GM18519 (cell line): ENCODE results near the gene BCKDHA.
"Not testable (repeated sequence)": the region's sequence is repeated elsewhere in the genome, so short reads cannot be mapped to it uniquely, and the experiment has no call there.

ENCODE experiments used
- ATAC-seq: cut with Tn5 transposase; IDR thresholded peaks from one replicate; pipeline ENCODE4 v1.9.1; 2021; ENCODE audit warnings: mild to moderate bottlenecking, moderate library complexity; ENCODE audit not compliant: unreplicated experiment, low FRiP score

BCKDHA gene

DNA sequence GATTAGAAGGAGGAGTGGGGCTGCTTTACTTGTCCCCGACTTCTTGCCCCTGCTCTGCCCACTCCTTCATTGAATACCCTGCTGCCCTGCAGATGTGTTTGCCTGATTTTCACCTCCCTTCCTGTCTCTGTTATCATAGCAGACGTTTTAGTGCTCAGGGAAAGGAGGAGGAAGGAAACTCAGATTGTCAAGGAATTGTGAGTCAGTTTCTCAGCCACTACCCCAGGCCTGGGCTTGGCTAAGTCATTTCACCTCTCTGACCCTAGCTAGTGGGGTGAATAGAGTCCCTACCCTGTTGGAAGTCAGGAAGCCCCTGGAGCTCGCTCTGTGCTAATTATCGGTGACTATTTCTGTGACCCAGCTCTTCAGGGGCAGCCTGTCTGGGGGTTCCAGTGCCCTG is 3.9 kb downstream of the BCKDHA start:
- ATAC-seq = no peak

DNA sequence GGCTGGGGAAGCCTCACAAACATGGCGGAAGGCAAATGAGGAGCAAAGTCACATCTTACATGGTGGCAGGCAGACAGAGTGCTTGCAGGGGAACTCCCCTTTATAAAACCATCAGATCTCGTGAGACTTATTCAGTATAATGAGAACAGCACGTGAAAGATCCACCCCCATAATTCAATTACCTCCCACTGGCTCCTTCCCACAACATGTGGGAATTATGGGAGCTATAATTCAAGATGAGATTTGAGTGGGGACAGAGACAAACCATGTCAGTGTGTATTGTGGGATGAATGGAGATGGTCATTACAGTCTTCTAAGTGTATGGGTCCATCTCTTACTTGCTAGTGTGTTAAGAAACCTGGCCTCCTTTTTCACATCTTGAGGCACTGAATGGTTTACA is 4.4 kb downstream of the BCKDHA start:
- no peak for ATAC-seq

DNA sequence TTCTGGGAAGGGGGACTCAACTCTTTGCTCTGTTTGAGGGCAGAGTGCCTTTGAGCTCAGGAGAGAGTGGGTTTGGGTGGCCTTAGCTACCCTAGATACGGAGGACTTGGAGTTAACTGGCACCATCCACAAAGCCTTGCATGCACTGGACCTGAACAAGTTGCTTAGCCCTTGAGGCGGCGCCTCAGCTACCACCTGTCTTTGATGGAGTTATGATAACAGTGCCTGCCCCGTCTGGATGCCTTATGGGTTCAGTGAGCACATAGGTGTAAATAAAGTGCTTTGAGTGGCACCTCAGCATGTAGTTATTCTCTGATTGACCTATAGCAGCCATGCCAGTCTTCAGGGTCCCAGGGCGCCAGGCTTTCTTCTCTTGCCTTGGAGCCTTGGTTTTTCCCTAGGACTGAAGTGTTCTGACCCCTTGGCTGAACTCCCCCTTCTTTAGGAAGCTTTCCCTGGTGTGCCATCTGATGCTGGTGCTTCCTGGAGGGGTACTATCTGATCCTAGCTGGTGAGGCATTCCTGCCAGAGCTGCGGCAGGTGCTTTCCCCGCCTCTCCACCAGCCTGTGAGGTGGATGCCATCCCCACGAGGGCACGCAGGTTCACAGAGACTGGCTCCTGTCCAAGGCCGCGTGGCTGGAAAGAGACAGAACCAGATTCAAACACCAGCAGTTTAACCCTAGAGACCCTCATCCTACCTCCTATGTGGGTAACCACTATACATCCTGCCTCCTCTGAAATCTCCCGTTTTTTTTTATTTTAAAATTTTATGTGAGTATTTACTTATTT is 5.8 kb downstream of the BCKDHA start:
- no peak for ATAC-seq

DNA sequence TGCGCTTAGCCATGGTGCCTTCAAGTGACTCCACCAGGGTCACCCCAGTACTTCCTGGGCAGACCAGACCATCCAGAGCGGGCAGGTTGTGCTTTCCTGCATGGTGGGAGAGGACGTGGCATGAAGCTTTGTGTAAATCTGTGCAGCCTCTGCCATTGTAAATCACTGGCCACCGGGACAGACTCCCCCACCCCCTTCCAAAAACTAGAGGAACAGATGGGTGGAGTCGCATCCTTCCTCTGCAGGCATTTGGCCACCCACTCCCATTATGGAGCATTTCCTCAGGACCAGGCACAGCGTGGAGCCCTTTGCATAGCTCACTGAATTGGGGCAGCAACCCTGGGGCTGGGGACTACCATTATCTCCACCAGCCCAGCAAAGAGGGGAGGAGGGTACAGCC is 8.2 kb downstream of the BCKDHA start:
- no peak for ATAC-seq

DNA sequence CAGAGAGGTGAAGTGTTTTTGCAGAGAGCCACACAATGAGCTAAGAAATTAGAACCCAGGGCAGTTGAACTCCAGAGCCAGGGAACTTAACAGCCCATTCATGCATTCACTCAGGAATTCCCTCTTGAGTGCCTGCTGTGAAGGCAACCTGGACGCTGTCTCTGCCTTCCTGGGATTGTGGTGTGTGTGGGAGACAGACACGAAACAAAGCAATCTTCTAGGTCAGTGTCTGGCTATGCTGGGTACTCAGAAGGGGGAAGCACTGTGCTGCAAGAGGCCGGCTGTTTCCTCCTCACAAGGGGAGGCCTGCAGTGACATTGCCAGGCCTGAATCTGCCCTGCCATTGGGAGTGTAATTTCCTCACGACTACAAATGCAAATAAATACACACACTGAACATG is 9.7 kb downstream of the BCKDHA start:
- no peak for ATAC-seq

DNA sequence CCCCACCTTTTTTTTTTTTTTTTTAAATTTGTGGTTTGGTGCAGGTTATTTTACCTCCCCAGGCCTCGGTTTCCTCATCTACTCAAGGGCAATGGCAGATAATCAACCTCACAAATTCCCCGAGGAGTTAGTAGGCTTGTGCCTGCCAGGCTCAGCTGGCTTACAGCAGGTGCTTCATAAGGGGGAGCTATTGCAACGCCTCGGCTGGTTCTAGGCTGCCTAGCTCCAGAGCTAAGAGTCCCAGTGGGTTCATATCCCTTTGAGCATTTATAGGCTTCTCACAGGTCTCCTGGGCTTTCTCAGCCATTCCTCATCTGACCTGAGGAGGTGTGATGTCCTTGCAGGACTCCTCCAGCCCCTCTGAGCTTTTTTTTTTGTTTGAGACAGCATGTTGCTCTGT is 10.6 kb downstream of the BCKDHA start:
- no peak for ATAC-seq

DNA sequence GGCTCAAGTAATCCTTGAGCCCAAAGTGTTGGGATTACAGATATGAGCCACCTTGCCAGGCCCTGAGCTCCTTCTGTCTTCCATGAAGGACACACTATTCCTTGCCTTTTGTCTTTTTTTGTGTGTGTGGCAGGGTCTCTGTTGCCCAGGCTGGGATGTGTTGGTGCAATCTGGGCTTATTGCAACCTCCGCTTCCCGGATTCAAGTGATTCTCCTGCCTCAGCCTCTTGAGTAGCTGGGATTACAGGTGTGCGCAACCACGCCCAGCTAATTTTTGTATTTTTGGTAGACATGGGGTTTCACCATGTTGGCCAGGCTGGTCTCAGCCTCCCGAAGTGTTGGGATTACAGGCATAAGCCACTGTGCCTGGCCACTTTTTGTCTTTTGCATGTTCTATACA is 11.2 kb downstream of the BCKDHA start:
- ATAC-seq = not testable (repeated sequence)

DNA sequence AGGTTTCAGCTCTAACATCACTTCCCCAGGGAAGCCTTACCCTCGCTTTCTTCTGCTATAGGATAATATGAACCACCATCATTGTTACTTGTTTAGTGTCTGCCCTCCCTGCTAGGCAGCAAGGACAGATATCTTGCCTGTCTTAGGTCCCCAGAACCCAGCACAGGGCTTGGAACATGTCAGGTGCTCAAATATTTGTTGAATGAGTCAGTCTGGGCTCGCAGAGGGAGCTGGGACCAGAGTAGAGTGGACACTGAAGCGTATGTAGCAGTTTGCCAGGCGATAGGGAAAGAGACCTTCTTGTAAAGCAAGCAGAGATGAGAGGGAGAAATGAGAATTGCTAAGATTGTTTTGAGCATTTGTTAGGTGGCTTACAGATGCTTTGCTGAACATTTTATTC is 11.7 kb downstream of the BCKDHA start:
- no peak for ATAC-seq

DNA sequence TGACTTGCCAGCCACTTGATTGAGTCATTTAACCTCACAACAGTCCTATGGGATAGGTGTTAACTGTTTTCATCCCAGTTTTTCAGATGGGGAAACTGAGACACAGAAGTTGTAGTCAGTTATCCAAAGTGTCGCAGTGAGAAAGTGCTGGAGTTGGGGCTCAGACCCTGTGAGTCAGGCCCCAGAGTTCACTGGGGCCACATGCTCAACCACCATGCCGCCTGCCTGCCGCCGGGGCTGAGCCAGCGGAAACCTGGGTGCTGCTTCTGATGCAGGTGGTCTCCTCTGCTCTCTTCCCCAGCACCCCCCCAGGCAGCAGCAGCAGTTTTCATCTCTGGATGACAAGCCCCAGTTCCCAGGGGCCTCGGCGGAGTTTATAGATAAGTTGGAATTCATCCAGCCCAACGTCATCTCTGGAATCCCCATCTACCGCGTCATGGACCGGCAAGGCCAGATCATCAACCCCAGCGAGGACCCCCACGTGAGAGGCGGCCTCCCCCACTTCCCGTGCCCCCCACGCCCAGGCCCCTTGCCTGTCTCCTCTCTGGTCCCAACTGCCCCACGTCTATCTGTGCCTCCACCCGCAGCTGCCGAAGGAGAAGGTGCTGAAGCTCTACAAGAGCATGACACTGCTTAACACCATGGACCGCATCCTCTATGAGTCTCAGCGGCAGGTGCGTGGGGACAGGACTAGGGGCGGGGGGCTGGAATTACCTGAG is 12.9 kb downstream of the BCKDHA start:
- ATAC-seq = no peak

DNA sequence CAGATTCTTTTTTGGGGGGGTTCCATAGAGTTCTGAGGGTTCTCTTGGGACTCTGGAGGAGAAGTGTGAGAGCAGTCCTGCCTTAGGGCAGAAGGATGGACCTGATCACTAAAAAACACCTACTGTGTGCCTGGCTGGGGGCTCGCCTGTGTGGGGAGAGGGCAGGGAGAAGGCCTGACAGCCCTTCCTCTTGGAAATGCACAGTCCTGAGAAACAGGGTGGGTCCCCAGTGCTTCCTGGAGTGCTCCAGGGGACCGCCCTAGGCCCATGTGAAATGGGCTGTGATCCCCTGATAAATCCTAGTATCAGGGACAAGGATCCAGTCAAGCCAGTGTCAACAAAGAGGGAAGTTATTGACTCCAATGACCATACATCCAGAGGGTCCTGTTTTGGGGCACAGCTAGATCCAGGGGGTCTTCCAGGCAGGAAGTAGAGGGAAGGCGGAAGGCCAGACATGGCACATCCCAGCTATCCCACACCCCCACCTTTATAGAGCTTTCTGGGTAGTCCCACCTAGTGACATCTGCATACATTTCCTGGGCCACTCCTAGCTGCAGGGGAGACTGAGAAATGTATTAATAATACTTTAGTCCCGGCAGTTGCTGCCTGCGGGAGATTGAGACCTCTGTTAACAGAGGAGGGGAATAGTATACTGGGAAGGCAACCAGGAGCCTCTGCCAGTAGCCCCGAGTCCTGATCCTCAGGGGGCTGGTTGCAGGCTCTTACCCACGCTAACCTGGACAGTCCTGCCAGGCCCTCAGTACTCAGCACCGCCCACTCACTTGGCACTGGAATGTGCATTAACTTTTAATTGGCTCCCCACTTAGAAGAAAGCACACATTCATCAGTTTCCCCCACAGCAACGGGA is 13.7 kb downstream of the BCKDHA start:
- ATAC-seq = no peak

DNA sequence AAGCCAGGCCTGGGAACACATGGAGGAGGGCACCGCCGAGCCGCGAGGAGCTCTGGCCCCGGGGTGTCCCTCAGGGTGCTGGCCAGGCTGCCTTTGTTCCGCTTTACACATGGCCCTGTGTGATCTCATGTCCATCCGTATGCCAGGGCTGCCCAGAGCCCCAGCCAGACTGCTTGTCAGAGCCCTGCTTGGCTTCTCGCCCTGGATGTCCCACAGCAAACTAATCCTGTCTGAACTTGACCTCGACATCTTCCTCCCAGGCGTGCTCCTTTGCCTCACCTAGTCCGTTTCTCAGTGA is 14.3 kb downstream of the BCKDHA start:
- no peak for ATAC-seq

DNA sequence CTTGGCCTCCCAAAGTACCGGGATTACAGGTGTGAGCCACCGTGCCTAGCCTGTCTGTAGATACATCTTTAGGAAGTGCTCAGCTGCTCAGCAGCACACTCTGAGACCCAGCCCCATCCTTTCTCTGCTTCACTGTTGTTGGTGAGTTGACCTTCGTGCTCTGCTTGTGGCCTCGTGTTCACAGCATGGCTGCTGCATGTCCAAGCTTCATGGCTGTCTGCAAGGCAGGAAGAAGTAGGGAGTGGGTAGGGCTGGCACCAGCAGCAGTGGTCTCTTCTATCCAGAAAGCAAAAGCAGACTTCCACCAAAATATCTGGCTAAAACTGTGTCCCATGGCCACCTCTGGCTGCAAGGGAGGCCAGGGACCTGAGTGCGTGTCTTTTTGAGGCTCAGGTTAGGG is 15.3 kb downstream of the BCKDHA start:
- no peak for ATAC-seq

DNA sequence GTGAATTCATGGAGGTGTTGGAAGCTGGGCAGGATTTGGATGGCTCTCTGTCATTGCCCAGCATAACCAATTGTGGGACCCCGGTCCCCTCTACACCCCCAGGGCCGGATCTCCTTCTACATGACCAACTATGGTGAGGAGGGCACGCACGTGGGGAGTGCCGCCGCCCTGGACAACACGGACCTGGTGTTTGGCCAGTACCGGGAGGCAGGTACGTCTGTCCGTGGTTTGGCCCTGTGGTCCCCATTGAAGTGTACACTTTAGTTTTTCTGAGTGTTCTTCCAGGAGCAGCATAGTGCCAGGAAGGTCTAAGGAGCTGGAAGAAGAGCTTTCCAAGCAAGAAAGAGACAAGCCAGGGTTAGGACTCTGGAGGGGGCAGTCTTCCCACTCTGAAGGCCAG is 16.3 kb downstream of the BCKDHA start:
- ATAC-seq = no peak

DNA sequence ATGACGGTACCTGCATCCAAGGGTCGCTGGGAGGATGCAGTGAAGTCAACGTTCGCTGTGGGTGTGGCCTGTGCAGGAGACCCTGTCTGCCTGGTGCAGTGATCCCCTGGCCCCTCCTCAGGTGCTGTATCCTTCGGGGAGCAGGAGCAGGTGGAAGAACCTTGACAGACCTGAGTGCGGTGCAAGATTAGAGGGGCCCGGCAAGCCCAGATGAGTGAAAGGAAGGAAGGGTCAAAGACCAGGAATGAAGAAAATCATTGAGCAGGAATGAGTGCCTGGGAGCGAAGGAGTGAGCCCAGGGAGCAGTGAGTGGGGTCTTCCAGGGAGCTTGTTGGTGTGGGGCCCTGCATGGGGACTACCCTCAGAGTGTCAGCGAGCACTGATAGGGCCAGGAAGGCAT is 16.8 kb downstream of the BCKDHA start:
- ATAC-seq = no peak

DNA sequence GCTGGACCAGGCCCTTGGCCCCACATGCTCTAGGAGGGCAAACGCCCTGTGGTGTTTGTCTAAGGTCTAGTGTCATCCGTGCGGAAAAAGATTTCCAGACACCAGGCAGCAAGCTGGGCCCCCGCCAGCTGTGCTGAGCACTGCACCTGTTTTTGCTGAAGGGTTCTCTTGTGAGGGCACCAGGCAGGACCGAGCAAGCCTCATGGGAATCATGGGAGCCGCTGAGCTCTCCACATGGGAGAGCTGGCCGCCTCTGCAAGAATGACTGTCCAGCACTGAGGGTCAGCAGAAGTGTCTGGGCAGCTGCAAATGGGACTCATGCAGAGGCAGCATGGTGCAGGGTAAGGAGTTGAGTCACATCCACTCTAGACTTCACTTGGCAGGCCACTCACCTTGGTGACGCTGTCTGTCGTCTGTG is 17.5 kb downstream of the BCKDHA start:
- no peak for ATAC-seq

DNA sequence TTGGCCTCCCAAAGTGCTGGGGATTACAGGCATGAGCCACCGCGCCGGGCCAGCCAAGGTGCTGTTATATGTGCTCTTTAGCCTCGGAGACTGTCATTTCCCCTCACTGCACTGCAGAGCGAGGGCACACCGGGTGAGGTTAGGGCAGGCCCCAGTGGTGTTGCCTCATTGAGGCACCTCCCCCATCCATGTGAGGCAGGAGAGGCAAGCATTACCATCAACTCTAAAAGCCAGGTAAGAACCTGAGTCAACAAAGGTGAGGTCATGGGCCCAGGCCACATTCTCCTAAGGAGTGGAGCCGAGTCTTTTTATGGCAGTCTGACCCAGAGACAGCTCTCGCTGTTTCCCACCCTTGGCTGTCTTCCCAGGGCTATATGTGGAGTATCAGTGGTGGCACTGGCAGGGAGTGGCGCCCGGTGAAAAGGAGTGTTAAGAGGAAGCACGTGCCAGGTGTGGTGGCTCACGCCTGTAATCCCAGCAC is 18.6 kb downstream of the BCKDHA start:
- ATAC-seq = no peak

DNA sequence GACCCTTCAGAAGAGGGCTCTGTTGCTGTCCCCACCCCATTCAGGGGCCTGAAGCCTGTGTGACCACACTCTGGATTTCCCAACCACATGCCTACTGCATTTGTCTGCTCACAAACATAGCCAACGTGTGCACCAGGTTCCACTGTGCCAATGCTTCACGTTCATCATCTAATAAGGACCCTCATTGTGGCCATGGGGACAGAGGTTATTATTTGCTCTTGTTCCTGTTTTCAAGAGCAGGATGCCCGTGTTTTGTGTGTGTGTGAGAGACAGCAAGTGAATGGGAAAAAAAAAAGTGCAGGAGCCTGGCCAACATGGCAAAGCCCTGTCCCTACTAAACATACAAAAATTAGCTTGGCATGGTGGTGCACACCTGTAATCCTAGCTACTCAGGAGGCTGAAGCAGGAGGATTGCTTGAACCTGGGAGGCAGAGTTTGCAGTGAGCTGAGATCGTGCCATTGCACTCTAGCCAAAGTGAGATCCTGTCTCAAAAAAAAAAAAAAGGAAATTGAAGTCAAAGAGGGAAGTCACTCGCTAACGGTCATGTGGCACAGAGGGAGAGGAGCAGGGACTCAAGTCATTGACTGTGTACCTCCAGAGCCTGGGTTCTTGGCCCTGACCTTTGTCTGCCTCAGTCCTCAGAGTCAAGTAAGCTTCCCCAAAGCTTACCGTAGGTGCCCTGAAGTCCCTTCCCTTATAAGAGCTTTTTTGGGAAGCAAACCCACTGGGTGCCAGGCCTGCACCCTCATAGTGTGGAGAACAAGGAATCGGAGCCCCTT is 22.7 kb downstream of the BCKDHA start:
- no peak for ATAC-seq

DNA sequence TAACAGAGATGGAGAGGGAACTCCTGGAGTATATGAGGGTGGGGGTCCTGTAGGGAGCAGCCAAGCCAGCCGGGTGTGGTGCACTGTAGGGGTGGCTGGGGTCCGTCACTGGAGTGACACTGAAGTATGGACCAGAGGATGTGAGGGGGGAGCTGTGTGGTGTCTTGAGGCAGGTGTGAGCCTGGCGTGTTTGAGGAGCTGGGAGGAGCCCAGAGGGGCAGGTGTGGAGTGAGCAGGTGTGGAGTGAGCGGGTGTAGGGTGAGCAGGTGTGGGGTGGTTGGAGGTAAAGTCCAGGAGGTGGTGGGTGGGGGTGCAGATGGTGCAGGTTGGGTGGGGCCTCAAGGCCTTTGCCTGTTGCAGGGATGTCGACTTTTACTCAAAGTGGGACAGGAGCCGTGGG is 23.7 kb downstream of the BCKDHA start:
- ATAC-seq = no peak

DNA sequence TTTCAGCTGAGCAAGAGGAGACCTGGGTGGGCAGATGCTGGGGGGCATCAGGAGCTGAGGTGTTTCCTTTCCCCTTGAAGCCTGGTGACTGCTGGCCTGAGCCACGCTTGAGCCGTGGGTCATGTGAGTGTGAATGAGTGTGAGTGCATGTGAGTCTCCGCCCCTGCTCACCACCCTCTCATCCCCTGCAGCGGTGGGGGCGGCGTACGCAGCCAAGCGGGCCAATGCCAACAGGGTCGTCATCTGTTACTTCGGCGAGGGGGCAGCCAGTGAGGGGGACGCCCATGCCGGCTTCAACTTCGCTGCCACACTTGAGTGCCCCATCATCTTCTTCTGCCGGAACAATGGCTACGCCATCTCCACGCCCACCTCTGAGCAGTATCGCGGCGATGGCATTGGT is 24.4 kb downstream of the BCKDHA start:
- ATAC-seq = no peak

DNA sequence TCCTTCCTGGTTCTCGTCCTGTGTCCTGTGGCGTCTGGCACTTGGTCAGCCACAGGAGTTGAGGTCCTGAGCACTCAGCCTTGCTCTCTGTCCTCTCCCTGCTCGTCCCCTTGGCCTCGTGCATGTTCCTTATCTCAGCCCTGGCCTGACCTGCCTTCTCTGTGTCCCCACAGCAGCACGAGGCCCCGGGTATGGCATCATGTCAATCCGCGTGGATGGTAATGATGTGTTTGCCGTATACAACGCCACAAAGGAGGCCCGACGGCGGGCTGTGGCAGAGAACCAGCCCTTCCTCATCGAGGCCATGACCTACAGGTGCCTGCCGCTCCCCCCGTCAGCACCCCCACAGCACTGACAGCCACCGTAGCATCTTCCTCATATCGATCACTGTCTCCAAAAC is 24.8 kb downstream of the BCKDHA start:
- no peak for ATAC-seq

DNA sequence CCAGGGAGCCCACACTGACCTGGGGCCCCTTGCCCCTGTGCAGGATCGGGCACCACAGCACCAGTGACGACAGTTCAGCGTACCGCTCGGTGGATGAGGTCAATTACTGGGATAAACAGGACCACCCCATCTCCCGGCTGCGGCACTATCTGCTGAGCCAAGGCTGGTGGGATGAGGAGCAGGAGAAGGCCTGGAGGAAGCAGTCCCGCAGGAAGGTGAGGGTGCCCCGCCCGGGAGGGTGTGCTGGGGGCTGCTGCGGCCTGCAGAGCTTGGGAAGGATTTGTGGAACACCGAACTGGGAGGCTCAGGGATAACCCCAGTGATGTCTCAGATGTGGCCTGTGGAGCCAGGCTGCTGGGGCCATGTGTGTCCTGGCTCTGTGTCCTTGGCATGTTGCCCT is 25.3 kb downstream of the BCKDHA start:
- no peak for ATAC-seq
